Neural crest cell (in vitro differentiated cells): ENCODE measurements around the gene FLRT2. TPM values are rescaled to one million over a fixed set of nuclear protein-coding genes. Genes with fewer than 3 reads are reported as not detected.

ENCODE experiments used
- DNase-seq: peaks from one replicate; pipeline ENCODE4 v3.0.0; 2021; ENCODE audit warnings: low read depth, mixed read lengths, low spot score
- H3K27ac Mint-ChIP-seq: one replicate; pipeline ENCODE4 v1.8.0; 2021; ENCODE audit warnings: mild to moderate bottlenecking, mixed read lengths; ENCODE audit not compliant: unreplicated experiment
- H3K27me3 Mint-ChIP-seq: 2 replicates; pipeline ENCODE4 v1.8.0; 2021; ENCODE audit warnings: low read depth, mild to moderate bottlenecking, mixed read lengths
- H3K36me3 Mint-ChIP-seq: 2 replicates; pipeline ENCODE4 v1.8.0; 2021; ENCODE audit warnings: low read depth, mild to moderate bottlenecking, mixed read lengths
- H3K4me1 Mint-ChIP-seq: 2 replicates; pipeline ENCODE4 v1.8.0; 2021; ENCODE audit warnings: mixed read lengths
- H3K4me3 Mint-ChIP-seq: one replicate; pipeline ENCODE4 v1.8.0; 2021; ENCODE audit warnings: mild to moderate bottlenecking, mixed read lengths
- H3K9me3 Mint-ChIP-seq: 2 replicates; pipeline ENCODE4 v1.8.0; 2021; ENCODE audit warnings: mixed read lengths
- CTCF ChIP-seq: fragments of 200-600 bp; sonication (generic); conservative IDR thresholded peaks from 2 replicates; pipeline ENCODE4 v1.5.0; 2021; ENCODE audit warnings: antibody characterized with exemption, mild to moderate bottlenecking
- total RNA-seq: library from RNA; stranded (reverse); gene quantifications from 2 replicates; pipeline ENCODE4 v1.2.1, GENCODE V29; 2021

The FLRT2 gene
- total RNA-seq, 1 donor from 2014 or later, result 13.5 TPM

GRCh38 chr14:85554106-85554505 is 24.2 kb downstream of the FLRT2 start:
- no peak for DNase-seq
- Mint-ChIP-seq H3K9me3 (peaks cover 2% of the 10 kb centered on the region), H3K27ac (no peak overlapping the region), H3K27me3 (no peaks in the 10 kb centered on the region), H3K36me3 (peaks cover 7% of the 10 kb centered on the region), H3K4me1 (no peaks in the 10 kb centered on the region), H3K4me3 (no peak overlapping the region)
- TF ChIP-seq CTCF, result no peak

GRCh38 chr14:85556267-85556666 is 26.3 kb downstream of the FLRT2 start:
- no peak for TF ChIP-seq CTCF

GRCh38 chr14:85558505-85558904 is 28.6 kb downstream of the FLRT2 start:
- Mint-ChIP-seq H3K27ac (no peak overlapping the region), H3K36me3 (peaks cover 2% of the 10 kb centered on the region), H3K4me3 (no peak overlapping the region), H3K9me3 (peaks cover 2% of the 10 kb centered on the region), H3K27me3 (no peaks in the 10 kb centered on the region), H3K4me1 (no peaks in the 10 kb centered on the region)
- TF ChIP-seq CTCF, result no peak
- DNase-seq, result no peak

More at GRCh38 chr14:85556267-85556666, 26.3 kb downstream of the FLRT2 start:
- Mint-ChIP-seq H3K36me3 (peaks cover 4% of the 10 kb centered on the region), H3K27me3 (no peaks in the 10 kb centered on the region), H3K9me3 (peaks cover 2% of the 10 kb centered on the region), H3K4me3 (no peak overlapping the region), H3K27ac (no peak overlapping the region), H3K4me1 (no peaks in the 10 kb centered on the region)
- DNase-seq, result no peak

- no peak overlapping the region for H3K27ac Mint-ChIP-seq
- no peaks in the 10 kb centered on the region for H3K36me3 Mint-ChIP-seq
- no peak overlapping the region for H3K4me3 Mint-ChIP-seq
These were observed 32.7 kb downstream of the FLRT2 start for GRCh38 chr14:85562630-85563029.

GRCh38 chr14:85564841-85565527 is 35.0 kb downstream of the FLRT2 start:
- no peak for DNase-seq
- Mint-ChIP-seq H3K27me3 (no peaks in the 10 kb centered on the region), H3K4me1 (peaks cover 11% of the 10 kb centered on the region), H3K9me3 (no peaks in the 10 kb centered on the region), H3K4me3 (no peak overlapping the region), H3K36me3 (peaks cover 4% of the 10 kb centered on the region), H3K27ac (no peak overlapping the region)
- no peak for TF ChIP-seq CTCF

More at GRCh38 chr14:85562630-85563029, 32.7 kb downstream of the FLRT2 start:
- TF ChIP-seq CTCF, result no peak
- DNase-seq, result no peak
- Mint-ChIP-seq H3K9me3 (no peaks in the 10 kb centered on the region), H3K4me1 (peaks cover 5% of the 10 kb centered on the region), H3K27me3 (no peaks in the 10 kb centered on the region)
